Ectodermal cell (in vitro differentiated cells): ENCODE results near the gene FOXO1.

Experiments
- H3K27ac ChIP-seq: 2 replicates; pipeline ENCODE4 v1.7.0; 2013; ENCODE audit warnings: mild to moderate bottlenecking, low read depth, low read length; ENCODE audit not compliant: insufficient read depth, poor library complexity, severe bottlenecking
- H3K27me3 ChIP-seq: 2 replicates; pipeline ENCODE4 v1.7.0; 2013; ENCODE audit warnings: mild to moderate bottlenecking, low read length; ENCODE audit not compliant: insufficient read depth, control insufficient read depth, poor library complexity, severe bottlenecking
- H3K36me3 ChIP-seq: one replicate; pipeline ENCODE4 v1.7.0; 2013; ENCODE audit warnings: low read length; ENCODE audit not compliant: control insufficient read depth, insufficient read depth
- H3K4me1 ChIP-seq: one replicate; pipeline ENCODE4 v1.7.0; 2013; ENCODE audit warnings: low read length; ENCODE audit not compliant: control insufficient read depth, insufficient read depth
- H3K4me3 ChIP-seq: 2 replicates; pipeline ENCODE4 v1.7.0; 2013; ENCODE audit warnings: low read depth, low read length, control low read depth; ENCODE audit not compliant: insufficient read depth
- H3K9me3 ChIP-seq: 2 replicates; pipeline ENCODE4 v1.7.0; 2013; ENCODE audit warnings: mild to moderate bottlenecking, low read length, moderate library complexity; ENCODE audit not compliant: control insufficient read depth
- WGBS, 2 experiments: methylation state at CpG; one replicate each; pipeline ENCODE4 v1.1.7; 2013; ENCODE audit warnings: missing lambda C conversion rate in 2 of 2; 5-methylcytosine and 5-hydroxymethylcytosine counted together

Gene FOXO1

DNA sequence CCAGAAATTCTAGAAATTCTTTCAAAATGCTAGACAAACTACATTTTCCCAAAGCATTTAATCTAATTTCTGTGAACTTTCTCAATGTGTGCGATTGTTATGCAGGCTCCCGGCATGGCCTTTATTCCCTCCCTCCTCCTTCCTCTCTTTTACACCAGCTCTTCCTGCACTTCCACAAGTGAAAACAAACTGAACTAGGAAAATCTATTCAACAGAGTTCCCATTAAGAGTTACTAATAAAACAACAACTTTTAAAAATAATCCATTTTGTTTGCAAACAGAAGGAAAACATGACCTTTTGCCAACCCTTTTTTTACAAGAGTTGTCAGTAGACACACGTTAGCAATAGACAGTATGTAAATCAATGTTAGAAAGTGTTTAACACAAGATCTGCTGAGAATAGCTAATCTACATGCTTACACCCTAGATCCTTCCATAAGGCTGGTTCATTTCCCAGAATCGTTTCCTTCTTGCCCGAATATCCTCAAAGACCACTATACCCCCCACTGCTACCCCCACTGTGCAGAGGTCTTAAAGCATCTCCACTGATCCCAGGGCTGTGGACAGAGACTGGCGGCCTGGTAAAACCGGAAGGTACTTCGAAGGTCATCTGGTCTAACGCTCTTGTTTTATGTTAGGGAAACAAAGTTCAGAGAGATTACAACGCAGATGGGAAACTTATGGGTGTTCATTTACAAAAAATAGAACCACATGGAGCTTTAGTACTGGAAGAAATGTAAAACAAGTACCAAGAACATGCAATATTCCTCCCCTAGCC, 98.0 kb downstream of the FOXO1 start:
- WGBS, 2 experiments: 69 to 74% methylated on average over 10 of the region's 10 CpGs
- Histone ChIP-seq H3K4me1 (peaks cover 4% of the 10 kb centered on the region), H3K4me3 (no peak overlapping the region), H3K9me3 (no peaks in the 10 kb centered on the region), H3K27me3 (no peaks in the 10 kb centered on the region), H3K36me3 (no peaks in the 10 kb centered on the region), H3K27ac (no peak overlapping the region)

DNA sequence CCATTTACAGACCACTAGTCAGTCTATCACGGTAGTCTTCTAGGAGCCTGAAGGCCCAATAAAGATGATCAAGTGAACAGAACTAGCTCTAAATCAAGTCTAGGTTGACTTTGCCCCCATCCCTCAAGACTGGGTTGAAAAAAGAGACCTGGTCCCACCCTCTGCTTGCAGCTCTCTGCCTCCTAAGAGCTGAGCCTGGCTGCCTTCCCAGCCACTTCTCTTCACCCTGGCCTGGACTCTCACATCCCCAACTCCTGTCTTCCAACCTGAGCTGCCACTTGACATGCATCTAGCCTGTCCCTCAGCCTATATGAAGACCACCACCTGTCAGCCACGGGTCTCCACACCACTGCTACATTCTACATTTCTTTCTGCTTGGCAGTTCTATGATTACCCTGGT, 99.6 kb downstream of the FOXO1 start:
- Histone ChIP-seq H3K27me3 (no peaks in the 10 kb centered on the region), H3K36me3 (no peaks in the 10 kb centered on the region), H3K4me1 (peaks cover 7% of the 10 kb centered on the region), H3K9me3 (no peaks in the 10 kb centered on the region), H3K4me3 (no peak overlapping the region), H3K27ac (no peak overlapping the region)
- WGBS, 2 experiments: 62 to 67% methylated on average over 2 of the region's 2 CpGs

DNA sequence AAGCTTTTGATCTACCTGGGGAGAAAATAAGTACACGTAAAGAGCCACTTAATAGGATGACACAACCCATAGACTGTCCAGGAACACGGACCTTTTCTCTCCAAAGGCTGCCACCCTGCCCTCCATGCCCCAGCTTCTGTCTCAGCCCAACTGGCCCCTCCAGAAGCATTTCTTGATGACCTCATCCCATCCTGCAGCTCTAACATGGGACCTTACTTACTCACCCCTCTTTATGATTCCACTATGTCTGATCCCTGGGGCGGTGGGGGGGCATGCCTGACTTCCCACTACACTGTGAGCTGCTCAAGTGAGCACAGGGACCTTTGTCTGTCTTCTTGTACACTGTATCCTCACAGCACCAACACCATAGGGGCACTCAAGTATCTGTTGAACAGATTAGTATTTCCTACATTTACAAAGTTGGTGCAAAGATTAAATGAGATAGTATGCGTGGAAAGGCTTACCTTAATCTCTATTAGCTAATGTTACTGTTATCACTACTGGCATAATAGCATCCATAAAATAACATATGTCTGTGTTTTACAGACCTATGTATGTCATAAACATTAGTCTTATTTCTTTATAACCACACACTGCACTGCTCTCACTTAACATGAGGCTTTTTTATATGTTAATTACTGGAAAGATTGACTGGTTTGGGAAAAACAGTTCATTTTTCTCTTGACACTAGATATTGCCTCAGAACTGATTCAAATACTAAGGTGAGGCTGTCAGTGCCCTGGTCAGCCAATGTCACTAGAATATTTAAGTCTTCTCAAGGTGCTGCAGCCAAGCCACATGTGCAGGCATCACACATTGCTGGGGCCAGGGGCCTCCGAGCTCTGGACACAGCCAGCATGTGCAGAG, 100.9 kb downstream of the FOXO1 start:
- Histone ChIP-seq H3K4me1 (peaks cover 7% of the 10 kb centered on the region), H3K9me3 (no peaks in the 10 kb centered on the region), H3K27ac (no peak overlapping the region), H3K27me3 (no peaks in the 10 kb centered on the region), H3K36me3 (no peaks in the 10 kb centered on the region), H3K4me3 (no peak overlapping the region)
- WGBS, 2 experiments: 88 to 89% methylated on average over 5 of the region's 5 CpGs

DNA sequence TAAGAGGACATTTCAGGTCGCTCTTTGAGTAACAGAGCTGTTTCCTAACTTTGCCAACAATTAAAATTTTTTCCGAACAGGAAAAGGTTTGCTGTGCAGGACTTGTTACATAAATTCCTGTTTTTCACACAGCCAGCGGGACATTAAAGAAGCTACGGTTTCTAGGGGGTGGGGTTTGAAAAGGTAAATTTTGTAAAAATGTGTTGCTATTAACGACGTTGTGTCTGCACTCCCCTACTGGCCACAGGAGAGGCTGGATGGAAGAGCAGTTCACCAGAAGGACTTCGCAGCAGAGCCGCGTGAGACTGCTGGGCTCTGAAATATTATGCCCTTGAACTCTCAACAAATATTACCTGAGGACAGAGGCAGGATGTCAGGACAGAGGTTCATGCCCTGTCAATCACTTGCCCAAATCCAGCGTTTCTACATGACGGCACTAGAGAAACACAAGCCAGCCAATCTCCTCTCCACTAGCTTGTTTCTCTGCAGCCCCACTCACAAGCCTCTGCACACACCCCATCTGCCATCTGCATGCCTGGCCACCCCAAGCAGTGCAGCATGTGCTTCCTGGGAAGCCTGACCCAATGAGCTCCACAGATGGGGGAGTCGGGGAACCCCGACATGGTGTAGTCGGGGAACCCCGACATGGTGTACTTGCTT, 102.0 kb downstream of the FOXO1 start:
- Histone ChIP-seq H3K9me3 (no peaks in the 10 kb centered on the region), H3K27me3 (no peaks in the 10 kb centered on the region), H3K4me3 (no peak overlapping the region), H3K36me3 (no peaks in the 10 kb centered on the region), H3K4me1 (peaks cover 7% of the 10 kb centered on the region), H3K27ac (no peak overlapping the region)
- WGBS, 2 experiments: 82 to 83% methylated on average over 15 of the region's 15 CpGs

DNA sequence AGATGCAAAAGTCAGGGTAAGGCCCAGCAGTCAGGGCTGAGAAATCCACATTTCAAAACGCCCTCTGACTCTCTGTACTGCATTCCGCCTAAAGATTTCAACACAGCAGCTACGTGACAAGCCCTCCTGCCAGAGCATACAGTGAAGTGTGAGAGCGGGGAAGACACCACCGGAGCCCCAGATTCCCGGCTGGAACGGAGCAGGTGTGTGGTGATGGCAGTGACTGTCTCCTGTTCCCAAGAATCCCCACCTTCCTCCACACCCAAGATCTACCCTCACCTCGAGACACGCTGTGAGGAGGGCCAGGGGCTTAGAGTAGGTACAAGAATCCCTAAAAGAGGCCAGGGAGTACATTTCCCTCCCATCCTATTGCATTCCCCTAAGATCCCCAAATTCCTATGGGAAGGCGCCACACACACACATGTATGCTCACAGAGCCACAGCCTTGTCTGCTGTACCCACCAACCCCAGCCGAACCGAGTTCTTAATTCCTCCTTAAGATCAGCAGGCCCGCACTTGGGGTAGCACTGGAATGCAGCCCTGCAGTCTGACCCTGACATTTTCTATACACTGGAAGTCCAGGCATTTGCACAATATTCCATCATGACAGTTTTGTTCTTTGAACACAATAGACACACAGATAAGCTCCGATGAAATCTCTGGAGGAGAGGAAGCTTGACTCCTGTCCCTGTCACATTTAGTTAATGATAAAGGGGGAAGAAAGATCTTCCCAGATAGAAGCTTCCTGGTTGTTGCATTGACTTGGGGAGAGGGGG, 102.9 kb downstream of the FOXO1 start:
- 83 to 90% methylated on average over 14 of the region's 14 CpGs for WGBS, 2 experiments
- H3K27ac ChIP-seq: no peak overlapping the region
- no peaks in the 10 kb centered on the region for H3K36me3 ChIP-seq
- H3K27me3 ChIP-seq: no peaks in the 10 kb centered on the region
- H3K9me3 ChIP-seq: no peaks in the 10 kb centered on the region
- H3K4me1 ChIP-seq: peaks cover 7% of the 10 kb centered on the region
- H3K4me3 ChIP-seq: no peak overlapping the region

DNA sequence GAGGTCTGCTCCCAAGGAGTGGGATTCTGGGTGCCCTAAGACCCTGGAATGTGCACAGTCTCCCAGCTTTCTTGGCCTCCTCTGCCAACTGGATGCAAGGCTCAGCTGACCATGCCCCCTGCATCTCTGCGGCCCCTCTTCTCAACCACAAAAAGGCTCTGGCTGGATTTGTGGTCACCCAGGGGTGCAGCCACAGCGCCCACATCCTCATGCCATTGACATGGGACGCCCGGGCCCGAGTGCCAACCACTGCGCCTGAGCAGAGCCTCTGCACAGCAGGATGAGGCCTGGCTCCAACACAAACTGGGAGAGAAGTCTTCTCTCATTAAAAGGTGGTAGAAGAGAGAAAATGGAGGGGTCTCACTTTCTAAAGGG, 103.5 kb downstream of the FOXO1 start:
- no peaks in the 10 kb centered on the region for H3K36me3 ChIP-seq
- no peaks in the 10 kb centered on the region for H3K27me3 ChIP-seq
- H3K4me1 ChIP-seq: peaks cover 7% of the 10 kb centered on the region
- no peaks in the 10 kb centered on the region for H3K9me3 ChIP-seq
- WGBS, 2 experiments: 95 to 96% methylated on average over 6 of the region's 6 CpGs
- H3K4me3 ChIP-seq: no peak overlapping the region
- no peak overlapping the region for H3K27ac ChIP-seq

- Histone ChIP-seq H3K27ac (no peak overlapping the region), H3K4me3 (no peak overlapping the region), H3K4me1 (peaks cover 7% of the 10 kb centered on the region), H3K36me3 (no peaks in the 10 kb centered on the region), H3K9me3 (no peaks in the 10 kb centered on the region), H3K27me3 (no peaks in the 10 kb centered on the region)
- WGBS, 2 experiments: 94 to 96% methylated on average over 9 of the region's 9 CpGs
These were observed 106.5 kb downstream of the FOXO1 start for GRCh38 chr13:40559915-40560314.

DNA sequence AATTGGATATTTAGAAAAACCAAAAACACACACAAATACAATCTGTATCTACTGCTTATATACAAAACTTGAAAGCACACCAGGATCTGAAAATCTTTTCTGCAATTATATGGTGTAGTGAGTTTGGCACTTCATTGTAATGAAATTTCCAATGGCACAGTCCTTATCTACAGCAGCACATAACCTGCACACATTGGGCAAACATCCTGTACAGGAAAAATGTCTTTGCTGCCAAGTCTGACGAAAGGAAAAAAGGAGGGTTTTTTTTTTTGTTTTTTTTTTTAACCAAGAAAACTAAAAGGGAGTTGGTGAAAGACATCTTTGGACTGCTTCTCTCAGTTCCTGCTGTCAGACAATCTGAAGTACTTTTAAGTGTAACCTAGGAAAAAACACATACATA, 107.8 kb downstream of the FOXO1 start:
- peaks cover 5% of the 10 kb centered on the region for H3K4me1 ChIP-seq
- no peak overlapping the region for H3K4me3 ChIP-seq
- H3K27ac ChIP-seq: no peak overlapping the region
- H3K27me3 ChIP-seq: no peaks in the 10 kb centered on the region
- no peaks in the 10 kb centered on the region for H3K36me3 ChIP-seq
- WGBS, 2 experiments: 93 to 100% methylated on average over 1 of the region's 1 CpG
- H3K9me3 ChIP-seq: no peaks in the 10 kb centered on the region

DNA sequence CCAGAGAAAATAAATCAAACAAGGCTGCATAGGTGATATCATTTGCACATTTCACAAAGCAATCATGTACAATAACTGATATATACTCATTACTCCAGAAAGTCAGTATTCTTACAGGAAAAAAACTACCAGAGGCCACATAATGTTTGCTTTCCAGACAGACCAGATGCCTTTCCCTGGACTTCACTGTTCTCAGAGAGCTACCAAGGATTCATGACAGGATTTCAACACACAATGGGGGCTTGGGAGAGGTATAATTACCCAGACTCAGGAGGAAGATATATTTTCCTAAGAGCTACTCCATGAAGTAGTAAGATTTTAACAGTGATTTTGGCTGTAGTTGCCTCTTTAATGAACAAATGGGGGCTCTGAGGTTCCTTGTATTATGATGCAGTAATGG, 110.0 kb downstream of the FOXO1 start:
- Histone ChIP-seq H3K4me3 (no peak overlapping the region), H3K36me3 (no peaks in the 10 kb centered on the region), H3K27ac (no peak overlapping the region), H3K27me3 (no peaks in the 10 kb centered on the region), H3K4me1 (no peaks in the 10 kb centered on the region), H3K9me3 (no peaks in the 10 kb centered on the region)
